ACHN (cell line): ENCODE data around the gene MRPL38.
"Not testable (repeated sequence)": the region's sequence is repeated elsewhere in the genome, so short reads cannot be mapped to it uniquely, and the experiment has no call there.

Experiments
- DNase-seq: peaks from one replicate; pipeline ENCODE4 v3.0.0-alpha.2; 2015
- in situ Hi-C: cut with HindIII; loops from 2 replicates; pipeline ENCODE4 v1.10.0; 2017; ENCODE audit warnings: low sequenced_read_pairs, low pct_ligation_motif_present, low pct_unique_long_range_greater_than_20kb

MRPL38 gene

DNA sequence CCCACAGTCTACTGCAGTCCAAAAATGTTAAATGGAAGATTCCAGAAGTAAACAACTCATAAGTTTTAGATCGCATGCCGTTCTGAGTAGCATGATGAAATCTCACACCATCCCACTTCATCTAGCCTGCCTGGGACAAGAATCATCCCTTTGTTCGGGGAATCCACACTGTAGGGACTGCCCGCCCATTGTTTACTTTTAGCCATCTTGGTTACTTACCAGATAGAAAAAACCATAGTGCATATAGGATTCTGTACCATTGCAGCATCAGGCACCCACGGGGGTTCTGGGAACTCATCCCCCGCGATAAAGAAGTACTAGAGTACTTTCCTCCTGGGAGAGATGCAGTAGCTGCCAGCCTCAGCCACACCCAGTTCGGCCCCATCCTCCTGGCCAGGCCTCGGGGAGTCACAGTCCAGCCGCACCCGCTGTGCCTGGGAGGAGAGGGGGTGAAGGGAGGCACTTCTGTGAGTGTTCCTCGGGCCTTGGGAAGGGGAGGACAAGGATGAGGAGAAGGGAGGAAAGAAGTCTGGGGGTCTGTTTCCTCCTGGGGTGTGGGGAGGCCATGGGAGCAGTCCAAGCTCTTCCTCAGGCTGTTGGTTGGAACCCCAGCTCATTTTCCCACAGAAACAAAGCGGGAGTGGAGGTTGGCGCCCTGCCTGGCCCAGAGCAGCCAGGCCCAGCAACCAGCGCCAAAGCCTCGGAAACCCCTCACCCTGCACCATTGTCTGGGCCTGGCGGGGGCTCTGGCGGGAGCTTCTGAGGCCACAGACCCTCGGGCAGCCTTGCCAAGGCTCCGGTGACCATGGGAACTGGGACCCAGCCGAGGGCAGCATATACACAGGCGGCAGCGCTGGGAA is 35.2 kb downstream of the MRPL38 start:
- in situ Hi-C loops = no loop called here
- DNase-seq = no peak

- in situ Hi-C loops = not testable (repeated sequence)
Measured at GRCh38 chr17:75868730-75869281, 35.9 kb downstream of the MRPL38 start.

DNA sequence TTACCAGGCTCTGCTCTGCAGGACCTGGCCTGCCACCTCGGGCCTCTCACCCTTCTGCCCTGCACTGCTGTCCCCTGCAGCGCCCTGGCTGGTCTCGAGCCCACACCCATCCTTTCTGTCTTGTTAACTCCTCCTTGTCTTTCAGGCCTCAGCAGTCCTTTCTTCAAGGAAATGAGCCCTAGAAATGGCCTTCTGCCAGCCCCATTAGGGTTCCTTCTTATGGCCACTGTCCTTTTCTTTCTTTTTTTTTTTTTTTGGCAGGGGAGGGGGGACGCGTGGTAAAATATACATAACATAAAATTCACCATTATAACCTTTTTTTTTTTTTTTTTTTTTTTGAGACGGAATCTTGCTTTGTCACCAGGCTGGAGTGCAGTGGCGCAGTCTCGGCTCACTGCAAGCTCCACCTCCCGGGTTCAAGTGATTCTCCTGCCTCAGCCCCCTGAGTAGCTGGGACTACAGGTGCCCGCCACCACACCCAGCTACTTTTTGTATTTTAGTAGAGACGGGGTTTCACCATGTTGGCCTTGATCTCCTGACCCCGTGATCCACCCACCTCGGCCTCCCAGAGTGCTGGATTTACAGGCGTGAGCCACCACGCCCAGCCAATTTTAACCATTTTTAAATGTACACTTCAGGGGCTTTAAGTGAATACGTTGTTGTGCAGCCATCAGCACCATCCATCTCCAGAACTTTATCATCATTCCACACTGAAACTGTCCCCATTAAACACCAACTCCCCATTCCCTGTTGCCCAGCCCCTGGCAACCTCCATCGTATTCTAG is 39.1 kb downstream of the MRPL38 start:
- DNase-seq, in situ Hi-C loops: not testable (repeated sequence)

More at GRCh38 chr17:75868730-75869281, 35.9 kb downstream of the MRPL38 start:
- DNase-seq = not testable (repeated sequence)

- in situ Hi-C loops, DNase-seq: not testable (repeated sequence)
Measured at GRCh38 chr17:75864887-75865286, 39.8 kb downstream of the MRPL38 start.

DNA sequence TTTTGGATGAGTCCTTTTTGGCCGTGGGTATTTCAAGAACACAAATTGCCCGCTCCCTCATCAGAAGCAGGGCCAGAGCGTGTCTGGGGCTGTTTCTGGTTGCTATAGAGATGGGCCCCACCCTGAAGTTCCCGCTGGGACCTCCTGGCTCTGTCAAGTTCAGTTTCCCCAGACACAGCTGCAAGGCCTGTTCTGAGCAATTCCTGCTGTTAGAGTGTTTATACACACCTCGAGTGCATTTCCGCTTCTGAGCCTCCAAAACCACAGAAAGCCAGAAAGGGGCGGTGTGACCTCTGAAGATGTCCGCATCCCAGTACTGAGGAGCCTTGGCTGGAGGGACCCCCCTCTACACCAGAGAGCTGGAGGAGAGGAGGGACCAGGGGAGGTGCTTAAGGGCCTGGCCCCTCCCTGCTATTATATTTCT is 40.2 kb downstream of the MRPL38 start:
- DNase-seq = no peak
- in situ Hi-C loops = no loop called here

DNA sequence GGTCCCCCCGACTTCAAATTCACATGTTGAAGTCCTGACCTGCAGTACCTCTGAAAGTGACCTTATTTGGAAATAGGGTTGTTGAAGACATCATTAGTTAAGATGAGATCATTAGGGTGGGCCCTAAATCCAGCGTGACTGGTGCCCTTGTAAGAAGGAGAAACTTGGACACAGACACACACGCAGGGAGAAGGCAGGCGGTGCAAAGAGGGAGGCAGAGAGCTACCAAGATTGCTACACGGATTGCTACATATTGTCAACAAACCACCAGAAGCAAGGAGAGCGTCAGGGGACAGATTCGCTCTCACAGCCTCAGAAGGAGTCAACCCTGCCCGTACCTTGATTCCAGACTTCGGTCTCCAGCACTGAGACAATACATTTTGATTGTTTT is 42.8 kb downstream of the MRPL38 start:
- DNase-seq = no peak
- in situ Hi-C loops = no loop called here

DNA sequence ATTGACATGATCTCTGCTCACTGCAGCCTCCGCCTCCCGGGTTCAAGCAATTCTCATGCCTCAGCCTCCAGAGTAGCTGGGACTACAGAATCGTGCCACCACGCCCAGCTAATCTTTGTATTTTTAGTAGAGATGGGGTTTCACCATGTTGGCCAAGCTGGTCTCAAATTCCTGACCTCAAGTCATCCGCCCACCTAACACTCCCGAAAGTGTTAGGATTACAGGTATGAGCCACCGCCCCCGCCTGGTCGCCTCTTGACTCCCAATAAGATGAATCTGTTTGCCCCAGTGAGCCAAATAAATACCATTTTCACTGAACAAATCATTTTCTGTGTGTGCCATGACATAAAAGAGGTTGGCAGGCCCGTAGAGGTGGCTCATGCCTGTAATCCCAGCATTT is 45.3 kb downstream of the MRPL38 start:
- DNase-seq, in situ Hi-C loops: not testable (repeated sequence)

- in situ Hi-C loops = no loop called here
- peak; percentile 50 for DNase-seq
Measured at GRCh38 chr17:75856062-75856756, 48.5 kb downstream of the MRPL38 start.

DNA sequence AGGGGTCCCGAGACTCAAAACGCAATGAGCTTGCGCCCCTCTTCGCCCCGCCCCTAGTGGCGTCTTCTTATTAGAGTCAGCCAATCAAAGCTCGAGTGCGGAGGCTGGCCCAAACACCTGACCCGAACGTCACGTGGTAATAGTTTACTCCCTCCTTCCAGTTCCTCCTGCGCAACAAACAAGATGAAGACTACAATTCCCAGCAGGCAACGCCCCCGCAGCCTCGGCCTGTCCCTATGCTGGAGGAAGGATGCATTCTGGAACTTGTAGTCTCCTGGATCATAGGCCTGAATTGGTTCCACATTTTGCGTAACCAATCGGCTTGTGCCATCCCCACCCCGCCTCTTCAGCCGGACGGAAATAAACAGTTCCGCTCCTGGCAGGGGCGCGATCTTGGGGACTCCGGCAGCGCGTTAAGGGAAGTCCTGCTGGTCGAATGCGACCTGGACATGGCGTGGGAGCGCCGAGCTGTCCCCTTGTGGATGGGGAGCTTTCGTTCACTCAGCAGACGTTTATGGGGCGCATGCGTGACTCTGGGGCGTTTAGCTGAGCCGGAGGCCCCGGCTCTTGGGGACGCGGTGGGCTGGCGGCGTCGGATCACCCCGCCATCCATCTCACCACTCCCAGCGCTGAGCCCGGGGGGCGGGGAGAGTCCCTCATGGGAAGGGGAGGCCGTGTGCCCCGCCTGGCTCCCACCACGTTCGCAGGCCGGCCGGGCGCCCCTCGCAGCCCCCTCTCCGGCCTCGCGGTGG is 49.2 kb downstream of the MRPL38 start, which contains the start of gene WBP2:
WBP2 (minus strand) TSS at position 26 of the 752 bp plus-strand sequence. CDS start 38 bp downstream, outside the sequence.
- in situ Hi-C loops = no loop called here
- peak; percentile 100 for DNase-seq

DNA sequence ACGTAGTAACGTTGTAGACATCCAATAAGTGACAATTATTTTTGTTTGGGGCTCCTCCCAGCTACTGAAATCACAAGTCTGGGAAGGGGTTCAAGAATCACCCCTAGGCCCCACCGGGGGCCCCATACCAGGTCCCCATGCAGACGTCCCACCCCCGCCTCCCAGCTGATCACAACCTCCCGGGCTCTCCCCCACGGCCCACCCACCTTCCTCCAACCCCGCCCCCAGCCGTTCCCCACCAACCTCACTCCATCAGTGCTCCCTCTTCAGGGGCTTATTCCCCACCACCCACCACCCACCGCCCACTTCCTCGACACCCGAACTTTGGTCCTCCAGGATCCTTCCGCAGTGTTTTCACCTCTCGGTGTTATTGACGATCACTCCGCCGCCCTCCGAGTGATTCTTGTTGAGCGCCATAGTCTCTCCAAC is 49.8 kb downstream of the MRPL38 start:
- in situ Hi-C loops = no loop called here
- DNase-seq = no peak

DNA sequence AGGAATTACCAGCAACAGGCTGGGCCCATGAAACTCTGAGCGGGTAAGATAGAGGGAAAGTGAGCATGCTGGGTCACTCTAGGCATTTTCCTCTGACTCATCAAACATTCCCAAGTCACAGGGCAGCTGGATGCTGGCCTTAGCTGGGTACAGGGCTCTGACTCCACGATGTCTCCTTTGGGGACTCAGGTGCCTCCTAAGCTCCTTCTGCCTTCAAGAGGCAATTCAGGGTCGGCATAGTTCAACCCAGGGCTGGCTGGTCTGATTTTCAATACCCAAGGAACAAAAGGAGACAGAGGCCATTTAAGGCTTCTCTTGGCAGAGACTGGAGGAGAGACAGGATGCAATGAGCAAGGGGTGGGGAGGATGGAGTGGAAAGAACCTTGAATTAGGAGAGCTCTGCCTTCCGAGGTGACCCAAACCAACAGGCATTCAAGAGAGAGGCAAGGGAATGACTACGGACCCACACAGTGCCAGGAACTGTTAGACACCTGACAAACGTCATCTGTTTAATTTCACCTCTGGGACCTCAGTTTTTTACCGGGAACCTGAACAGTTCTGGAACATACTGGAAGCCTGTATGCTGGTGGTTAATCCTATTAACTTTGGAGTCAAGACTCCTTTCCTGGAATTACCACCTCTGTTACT is 50.5 kb downstream of the MRPL38 start:
- in situ Hi-C loops = no loop called here

GRCh38 chr17:75853433-75853832 is 51.3 kb downstream of the MRPL38 start:
- in situ Hi-C loops = no loop called here
- DNase-seq = no peak

More for the DNA sequence above, 50.5 kb downstream of the MRPL38 start:
- peak; percentile 85 for DNase-seq

GRCh38 chr17:75851693-75851991 is 53.0 kb downstream of the MRPL38 start:
- in situ Hi-C loops, DNase-seq: not testable (repeated sequence)

- in situ Hi-C loops = no loop called here
- DNase-seq = no peak
Measured at GRCh38 chr17:75850928-75851692, 53.6 kb downstream of the MRPL38 start.

- DNase-seq = no peak
- in situ Hi-C loops = no loop called here
Measured at GRCh38 chr17:75849724-75850123, 55.0 kb downstream of the MRPL38 start.

- DNase-seq = no peak
- in situ Hi-C loops = no loop called here
Measured at GRCh38 chr17:75849279-75849646, 55.4 kb downstream of the MRPL38 start.
